NCI-H1048 (cell line): ENCODE data around the gene ALKBH5.

Source experiments
- DNase-seq: peaks from one replicate; lab custom pipeline; 2025; lab: John Stamatoyannopoulos, UW

The ALKBH5 gene

DNA sequence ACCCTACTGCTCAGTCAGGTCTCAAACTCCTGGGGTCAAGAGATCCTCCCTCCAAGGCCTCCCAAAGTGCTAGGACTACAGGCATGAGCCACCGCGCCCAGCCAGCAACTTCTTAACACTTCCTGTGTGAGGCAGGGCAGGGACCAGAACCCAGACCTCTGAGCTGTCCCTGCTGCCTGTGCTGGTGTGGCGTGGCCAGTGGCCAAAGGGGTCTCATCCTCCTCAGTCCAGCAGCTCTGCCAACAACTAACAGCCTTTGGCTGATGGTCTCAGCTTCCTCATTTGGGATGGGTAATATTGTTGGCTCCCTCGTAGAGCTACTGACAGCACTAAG, 40.4 kb downstream of the ALKBH5 start:
- no peak for DNase-seq

DNA sequence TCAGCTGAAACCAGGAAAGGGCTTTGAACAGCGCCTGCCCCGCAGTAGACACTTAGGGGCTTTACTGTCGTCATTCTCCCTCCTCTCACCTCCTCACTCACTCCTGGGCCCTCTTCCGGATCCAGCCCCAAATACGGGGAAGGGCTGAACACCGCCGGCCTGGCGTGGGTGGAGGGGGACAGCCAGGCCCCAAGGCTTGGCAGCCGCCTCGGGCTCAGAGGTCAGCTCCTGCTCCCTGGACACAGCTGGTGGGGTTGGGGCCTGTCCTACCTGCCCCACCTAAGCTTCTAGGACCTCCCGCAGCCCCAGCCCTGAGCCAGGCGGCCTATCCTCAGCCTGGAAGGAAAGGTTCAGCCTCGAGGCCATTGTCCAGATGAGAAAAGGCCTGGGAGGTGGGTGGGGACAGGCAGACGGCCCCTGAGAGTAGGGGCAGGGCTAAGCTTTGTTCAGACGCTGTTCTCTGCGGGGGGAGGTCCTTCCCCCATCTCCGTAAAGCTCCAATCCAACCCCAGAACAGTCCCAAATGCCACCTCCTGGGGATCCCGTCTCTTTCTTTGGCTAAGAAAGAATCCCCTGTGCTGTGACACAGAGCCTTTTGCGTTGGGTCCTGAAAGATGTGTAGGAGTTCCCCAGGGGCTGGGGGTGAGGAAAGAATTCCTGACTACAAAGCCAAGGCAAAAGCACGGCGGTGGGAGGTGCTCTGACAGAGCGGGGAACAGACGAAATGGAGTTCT, 40.9 kb downstream of the ALKBH5 start:
- DNase-seq: no peak

DNA sequence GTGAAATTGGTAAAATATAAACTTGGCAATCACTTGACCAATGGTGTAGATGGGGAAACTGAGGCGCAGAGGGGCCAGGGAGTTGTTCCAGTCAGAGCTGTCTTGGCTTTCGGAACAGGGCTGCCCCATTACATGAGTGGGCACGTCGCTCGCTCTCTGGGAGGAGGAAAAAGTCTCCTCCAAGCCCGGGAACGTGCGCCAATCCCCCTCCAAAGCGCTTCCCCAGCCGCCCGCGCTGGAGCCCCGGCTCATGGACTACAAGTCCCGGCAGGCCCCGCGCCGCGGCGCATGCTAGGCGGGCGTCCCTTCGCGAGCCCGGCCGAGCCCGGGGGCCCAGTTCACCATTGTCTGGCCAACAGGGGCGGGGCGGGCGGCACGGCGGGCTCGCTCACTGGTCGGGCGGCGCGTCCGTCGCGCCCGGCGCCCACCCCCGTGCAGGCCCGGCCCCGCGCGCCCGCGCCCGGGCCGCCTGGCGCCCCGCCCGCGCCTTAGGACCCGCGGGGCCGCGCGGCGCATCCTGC, 41.6 kb downstream of the ALKBH5 start, which contains the start of gene LLGL1:
Gene LLGL1, plus strand, starts transcription at position 515 of the 521 bp plus-strand sequence. CDS start 48 bp downstream, outside the sequence.
- peak; percentile 88 for DNase-seq

GRCh38 chr17:18225642-18226283, 42.1 kb downstream of the ALKBH5 start:
- no peak for DNase-seq

DNA sequence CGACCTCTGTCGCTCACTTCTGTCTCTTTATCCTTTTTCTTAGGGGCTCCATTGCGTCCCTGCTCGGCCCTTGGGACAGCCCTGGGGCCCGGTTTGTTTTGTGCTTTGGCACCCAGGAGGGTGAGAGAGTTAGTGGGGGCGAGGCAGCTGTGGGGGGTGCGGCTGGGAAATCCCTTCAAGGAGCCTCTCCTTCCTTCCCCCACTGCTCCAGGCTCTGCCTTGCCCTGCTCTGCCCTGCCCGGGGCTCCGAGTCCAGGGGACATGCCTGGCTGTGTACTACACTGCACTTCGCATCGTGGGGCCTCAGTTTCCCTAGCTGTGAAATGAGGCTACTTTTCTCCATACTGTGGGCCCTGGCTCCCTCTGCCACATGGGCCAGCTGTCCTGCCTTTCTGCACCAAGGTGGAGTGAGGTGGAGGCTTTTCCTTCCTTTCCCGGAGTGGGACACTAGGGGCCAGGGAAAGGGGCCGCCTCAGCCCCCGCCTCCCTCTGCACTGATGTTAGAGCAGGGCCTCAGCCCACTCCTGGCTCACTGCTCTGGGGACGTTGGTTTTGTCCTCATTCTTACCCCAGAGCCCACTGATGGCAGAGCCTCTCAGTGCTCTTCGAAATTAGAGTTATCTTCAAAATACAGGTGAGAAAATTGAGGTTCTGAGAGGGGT, 42.8 kb downstream of the ALKBH5 start:
- DNase-seq: no peak

GRCh38 chr17:18227635-18228034, 44.0 kb downstream of the ALKBH5 start:
- DNase-seq: no peak

DNA sequence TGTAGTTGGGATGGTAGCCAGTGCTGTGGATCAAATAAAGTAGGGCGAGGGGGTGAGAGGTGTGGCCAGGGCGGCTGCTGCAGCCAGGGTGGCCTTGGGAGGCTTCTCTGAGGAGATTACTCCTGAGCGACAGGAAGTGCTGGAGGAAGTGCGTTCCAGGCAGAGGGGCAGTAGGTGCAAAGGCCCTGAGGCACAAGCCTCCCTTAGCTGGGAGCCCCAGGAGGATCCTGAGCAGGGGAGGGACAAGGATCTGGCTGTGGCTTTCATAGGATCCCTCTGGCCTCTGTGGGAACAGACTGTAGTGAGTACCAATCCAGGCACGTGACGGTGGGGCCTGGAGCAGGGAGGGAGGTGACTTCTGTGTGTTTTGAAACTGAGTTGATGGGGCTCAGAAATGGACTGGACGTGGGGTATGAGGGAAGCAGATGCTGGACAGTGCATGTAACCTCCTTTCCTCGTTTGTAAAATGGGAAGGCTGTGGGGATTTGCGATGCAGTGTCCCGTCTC, 44.6 kb downstream of the ALKBH5 start:
- DNase-seq: no peak

DNA sequence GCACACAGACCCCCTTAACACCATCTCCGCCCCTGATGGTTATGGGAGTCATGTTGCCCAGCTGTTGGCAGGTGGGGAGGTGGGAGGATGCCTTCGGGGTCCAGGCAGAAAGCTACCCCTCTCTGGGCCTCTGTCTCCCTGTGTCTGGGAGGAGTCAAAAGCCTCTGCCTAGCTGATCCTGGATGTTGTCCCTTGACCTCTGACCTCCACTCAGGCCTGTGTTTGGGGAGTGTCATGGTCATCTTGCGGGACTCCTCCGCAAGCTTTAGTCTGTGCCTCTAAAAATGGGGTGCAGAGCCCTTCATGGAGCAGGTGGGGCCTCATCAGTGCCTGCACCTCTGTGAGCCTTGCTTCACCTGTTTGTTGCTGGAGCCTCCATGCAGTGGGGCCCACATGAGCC, 45.6 kb downstream of the ALKBH5 start:
- DNase-seq: no peak

DNA sequence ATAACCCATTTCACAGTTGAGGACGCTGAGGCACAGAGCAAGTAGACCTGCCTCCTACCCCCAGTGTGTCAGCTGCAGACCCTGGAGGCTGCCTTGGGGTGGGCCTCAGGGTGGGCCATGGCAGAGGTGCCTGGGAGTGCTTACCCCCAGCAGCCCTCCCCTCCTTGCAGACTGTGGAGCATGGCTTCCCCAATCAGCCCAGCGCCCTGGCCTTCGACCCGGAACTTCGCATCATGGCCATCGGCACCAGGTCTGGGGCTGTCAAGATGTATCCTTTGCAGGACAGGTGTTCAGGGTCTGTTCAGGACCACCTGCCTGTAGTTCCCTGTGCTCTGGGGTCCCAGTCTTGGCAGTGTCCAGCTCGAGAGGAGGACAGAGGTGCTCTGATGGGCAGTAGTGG, 46.1 kb downstream of the ALKBH5 start:
- DNase-seq: no peak

- DNase-seq: no peak
These were observed 46.9 kb downstream of the ALKBH5 start for GRCh38 chr17:18230288-18231141.

GRCh38 chr17:18231164-18231563, 47.5 kb downstream of the ALKBH5 start:
- DNase-seq: no peak

GRCh38 chr17:18233803-18234518, 50.3 kb downstream of the ALKBH5 start:
- no peak for DNase-seq

GRCh38 chr17:18234853-18235380, 51.3 kb downstream of the ALKBH5 start:
- no peak for DNase-seq

GRCh38 chr17:18235743-18236256, 52.2 kb downstream of the ALKBH5 start:
- DNase-seq: no peak

DNA sequence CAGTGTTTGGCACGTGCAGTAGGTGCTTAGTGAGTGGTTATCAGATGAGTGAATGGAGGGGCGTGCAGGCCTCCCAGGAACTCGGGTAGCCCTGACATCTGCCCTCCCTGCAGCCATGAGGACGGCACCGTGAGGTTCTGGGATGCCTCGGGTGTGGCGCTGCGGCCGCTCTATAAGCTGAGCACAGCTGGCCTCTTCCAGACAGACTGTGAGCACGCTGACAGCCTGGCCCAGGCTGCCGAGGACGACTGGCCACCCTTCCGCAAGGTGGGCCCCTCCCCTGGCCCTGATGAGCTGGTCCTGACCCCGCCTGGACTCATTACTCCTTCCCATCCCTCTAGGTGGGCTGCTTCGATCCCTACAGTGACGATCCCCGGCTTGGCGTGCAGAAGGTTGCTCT, 52.9 kb downstream of the ALKBH5 start:
- DNase-seq: no peak

- no peak for DNase-seq
These were observed 53.8 kb downstream of the ALKBH5 start for GRCh38 chr17:18237461-18237860.

DNA sequence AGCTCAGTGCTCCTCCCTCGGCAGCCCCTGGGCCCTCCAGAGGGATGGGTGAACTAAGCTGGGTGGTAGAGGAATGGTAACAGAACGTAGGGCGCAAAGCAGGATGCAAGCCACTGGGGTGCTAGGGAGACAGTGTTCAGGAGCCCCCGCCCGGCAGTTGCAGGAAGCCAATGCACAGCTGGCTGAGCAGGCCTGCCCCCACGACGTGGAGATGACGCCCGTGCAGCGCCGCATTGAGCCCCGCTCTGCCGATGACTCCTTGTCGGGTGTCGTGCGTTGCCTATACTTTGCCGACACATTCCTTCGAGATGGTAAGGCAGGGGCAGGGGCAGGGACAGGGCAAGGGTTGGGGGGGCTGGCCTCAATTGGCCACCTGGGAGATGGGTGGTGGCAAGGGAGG, 54.7 kb downstream of the ALKBH5 start:
- no peak for DNase-seq

DNA sequence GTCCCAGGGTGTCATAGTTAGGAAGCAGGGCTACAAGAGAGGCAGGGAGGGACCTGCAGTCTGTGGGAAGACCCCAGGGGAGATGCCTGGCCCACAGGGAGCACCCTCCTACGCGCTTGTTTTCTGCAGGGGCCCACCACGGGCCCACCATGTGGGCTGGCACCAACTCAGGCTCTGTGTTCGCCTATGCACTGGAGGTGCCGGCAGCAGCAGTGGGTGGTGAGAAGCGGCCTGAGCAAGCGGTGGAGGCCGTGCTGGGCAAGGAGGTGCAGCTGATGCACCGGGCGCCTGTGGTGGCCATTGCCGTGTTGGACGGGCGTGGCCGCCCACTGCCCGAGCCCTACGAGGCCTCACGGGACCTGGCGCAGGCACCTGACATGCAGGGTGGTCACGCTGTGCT, 56.8 kb downstream of the ALKBH5 start:
- no peak for DNase-seq

DNA sequence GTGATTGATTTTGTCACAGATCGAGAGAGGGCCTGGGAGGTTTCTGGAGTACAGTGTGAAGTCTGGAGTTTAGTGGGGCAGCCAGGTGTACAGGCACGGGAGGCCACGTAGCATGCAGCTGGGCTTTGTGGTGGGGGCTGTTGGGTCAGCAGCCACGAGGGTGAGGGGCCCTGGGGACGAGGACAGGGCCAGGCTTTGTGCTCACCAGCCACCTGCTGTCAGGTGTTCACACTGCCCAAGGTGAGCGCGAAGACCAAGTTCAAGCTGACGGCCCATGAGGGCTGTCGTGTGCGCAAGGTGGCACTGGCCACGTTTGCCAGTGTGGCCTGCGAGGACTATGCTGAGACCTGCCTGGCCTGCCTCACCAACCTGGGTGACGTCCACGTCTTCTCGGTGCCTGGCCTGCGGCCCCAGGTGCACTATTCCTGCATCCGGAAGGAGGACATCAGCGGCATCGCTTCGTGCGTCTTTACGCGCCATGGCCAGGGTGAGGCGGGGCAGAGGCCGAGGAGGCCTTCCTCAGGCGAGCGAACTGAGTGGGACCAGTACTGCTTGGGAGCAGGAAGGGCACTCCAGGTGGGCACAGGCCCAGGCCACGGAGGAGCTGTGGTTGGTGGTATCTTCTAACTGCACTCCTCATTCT, 57.7 kb downstream of the ALKBH5 start:
- no peak for DNase-seq
